SIG-M5 treated with dmso at 0.1 percent for 504 hours (cell line): ENCODE results near the gene KCNRG.
A peak's percentile ranks its signal among the peaks of the same experiment; 100 is the strongest.
"Not testable (repeated sequence)": the region's sequence is repeated elsewhere in the genome, so short reads cannot be mapped to it uniquely, and the experiment has no call there.

Source experiments
- DNase-seq: peaks from one replicate; lab custom pipeline; 2025; ENCODE audit not compliant: unreplicated experiment; lab: John Stamatoyannopoulos, UW

KCNRG gene

GRCh38 chr13:50011461-50011860 lies 3.8 kb upstream of the KCNRG start:
- DNase-seq: no peak

GRCh38 chr13:50012396-50013169 lies 2.7 kb upstream of the KCNRG start:
- no peak for DNase-seq

- DNase-seq: no peak
These were observed 858 bp upstream of the KCNRG start for GRCh38 chr13:50014386-50014785.

GRCh38 chr13:50015750-50016149 lies 506 bp downstream of the KCNRG start:
- DNase-seq: no peak

- DNase-seq: no peak
These were observed 1.2 kb downstream of the KCNRG start for GRCh38 chr13:50016444-50016843.

- no peak for DNase-seq
These were observed 2.6 kb downstream of the KCNRG start for GRCh38 chr13:50017819-50018218.

- DNase-seq: no peak
These were observed 10.2 kb downstream of the KCNRG start for GRCh38 chr13:50025436-50025835.

GRCh38 chr13:50026788-50027473 lies 11.7 kb downstream of the KCNRG start:
- no peak for DNase-seq

GRCh38 chr13:50030315-50030714 lies 15.1 kb downstream of the KCNRG start:
- no peak for DNase-seq

- DNase-seq: no peak
These were observed 18.5 kb downstream of the KCNRG start for GRCh38 chr13:50033725-50034124.

- DNase-seq: no peak
These were observed 22.5 kb downstream of the KCNRG start for GRCh38 chr13:50037788-50038187.

- DNase-seq: no peak
These were observed 23.0 kb downstream of the KCNRG start for GRCh38 chr13:50038266-50038665.

GRCh38 chr13:50052478-50052877 lies 37.2 kb downstream of the KCNRG start:
- DNase-seq: no peak

GRCh38 chr13:50053844-50054243 lies 38.6 kb downstream of the KCNRG start:
- DNase-seq: no peak

GRCh38 chr13:50055454-50055853 lies 40.2 kb downstream of the KCNRG start:
- DNase-seq: no peak

GRCh38 chr13:50060718-50061117 lies 45.5 kb downstream of the KCNRG start:
- DNase-seq: no peak

- DNase-seq: not testable (repeated sequence)
These were observed 47.1 kb downstream of the KCNRG start for GRCh38 chr13:50062336-50062735.

GRCh38 chr13:50065712-50066111 lies 50.5 kb downstream of the KCNRG start:
- no peak for DNase-seq

GRCh38 chr13:50068508-50068907 lies 53.3 kb downstream of the KCNRG start:
- no peak for DNase-seq

- DNase-seq: peak; percentile 30
These were observed 54.0 kb downstream of the KCNRG start for GRCh38 chr13:50069261-50069660.

- DNase-seq: no peak
These were observed 54.9 kb downstream of the KCNRG start for GRCh38 chr13:50070186-50070585.
